GM12892 (cell line): ENCODE data around the gene NCAM1.

ENCODE experiments used
- DNase-seq: peaks from one replicate; pipeline ENCODE4 v3.0.0; 2011; ENCODE audit not compliant: insufficient read length
- FAIRE-seq: peaks from 2 replicates; lab custom pipeline; 2011; peaks lifted over from hg19 to GRCh38; lab: Jason Lieb, UNC
- POLR2A ChIP-seq: IDR thresholded peaks from 2 replicates; pipeline ENCODE4 v1.6.1; 2011; ENCODE audit warnings: low read depth, low read length, control low read depth
- POLR2AphosphoS5 ChIP-seq: IDR thresholded peaks from 2 replicates; pipeline ENCODE4 v1.6.1; 2011; ENCODE audit warnings: low read depth, low read length, control low read depth
- TAF1 ChIP-seq: IDR thresholded peaks from 2 replicates; pipeline ENCODE4 v1.6.1; 2011; ENCODE audit warnings: low read depth, mild to moderate bottlenecking, control low read depth, low read length, borderline replicate concordance

Gene NCAM1

GRCh38 chr11:113322158-113322557, 360.9 kb downstream of the NCAM1 start:
- FAIRE-seq (no peak), DNase-seq (no peak)
- TF ChIP-seq POLR2A, result no peak
- TF ChIP-seq TAF1, result no peak
- TF ChIP-seq POLR2AphosphoS5, result no peak

DNA sequence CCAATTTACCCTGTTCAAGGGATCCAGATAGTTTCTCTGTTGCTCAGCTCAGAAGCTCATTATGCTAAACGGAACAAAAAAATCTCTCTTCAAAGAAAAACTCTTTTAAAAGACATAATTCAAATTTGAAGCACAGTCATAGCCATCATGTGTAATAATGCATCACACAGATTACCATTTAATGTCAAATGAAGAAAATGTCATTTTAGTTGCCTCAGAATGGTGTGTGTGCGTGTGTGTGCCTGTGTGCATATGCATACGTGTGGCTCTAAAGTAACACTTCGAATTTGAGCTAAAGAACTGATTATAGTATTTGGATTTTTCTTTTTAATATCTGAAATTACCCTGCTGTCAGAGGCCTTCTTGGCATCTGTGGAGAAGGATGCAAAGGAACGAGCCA, 363.0 kb downstream of the NCAM1 start:
- FAIRE-seq (no peak), DNase-seq (no peak)
- TF ChIP-seq POLR2A (no peak), TAF1 (no peak), POLR2AphosphoS5 (no peak)
